ENCODE data around the gene PIH1D2.
"Not testable (repeated sequence)": the region's sequence is repeated elsewhere in the genome, so short reads cannot be mapped to it uniquely, and the experiment has no call there.

PIH1D2 gene, protein sequence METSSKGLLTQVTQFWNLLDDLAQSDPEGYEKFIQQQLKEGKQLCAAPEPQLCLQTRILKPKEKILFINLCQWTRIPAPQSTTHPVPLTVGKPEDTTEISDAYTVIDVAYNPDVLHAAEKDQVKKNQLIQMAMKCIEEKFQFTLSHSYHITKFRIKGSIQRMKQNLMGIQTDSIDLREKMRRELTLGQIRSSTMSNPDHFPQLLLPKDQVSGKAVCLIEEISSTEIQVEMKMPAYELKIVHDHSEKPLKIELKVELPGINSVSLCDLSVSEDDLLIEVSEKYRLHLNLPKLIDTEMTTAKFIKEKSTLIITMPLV

DNA sequence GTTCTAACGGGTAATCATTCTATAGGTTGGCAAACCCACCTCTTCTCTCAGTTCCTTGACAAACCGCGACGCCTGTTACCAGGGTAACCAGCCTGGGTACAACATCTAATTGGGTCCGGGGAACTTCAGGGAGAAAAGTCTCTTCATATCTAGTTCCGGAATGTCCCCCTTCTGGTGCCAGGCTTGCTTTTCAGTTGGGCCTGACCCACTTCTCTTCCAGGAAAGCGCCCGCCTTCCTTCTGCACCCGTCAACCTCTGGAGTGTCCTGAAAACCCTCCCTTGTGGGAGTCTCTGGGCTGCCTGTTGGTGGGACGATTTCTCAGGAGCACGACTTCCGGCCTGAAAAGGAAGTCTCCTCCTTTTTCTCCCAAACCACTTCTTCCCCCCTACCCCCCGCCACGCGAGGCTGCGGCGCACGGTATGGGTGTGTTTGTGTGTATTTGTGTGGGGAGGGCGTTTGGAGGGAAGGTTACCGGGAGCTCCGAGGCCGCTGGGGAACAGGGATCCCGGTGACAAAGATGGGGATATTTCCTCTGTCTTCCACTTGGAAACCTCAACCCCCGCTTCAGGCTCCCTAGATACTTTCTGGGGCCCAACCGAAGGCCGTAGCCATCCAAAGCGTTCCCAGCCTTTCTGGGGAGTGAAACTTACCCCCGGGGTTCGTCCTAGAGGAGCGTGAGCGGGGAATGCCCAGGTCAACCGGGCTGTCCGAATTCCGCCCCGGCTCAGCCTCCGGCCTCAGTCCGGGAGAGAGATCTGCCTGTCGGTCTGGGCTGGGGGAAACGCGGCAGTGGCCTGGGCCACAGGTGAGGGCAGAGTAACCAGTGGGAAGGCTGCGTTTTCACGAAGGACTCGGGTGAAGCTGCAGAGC lies at the start of gene PIH1D2, which contains the start of gene NKAPD1:
TSS of gene PIH1D2 (minus strand) at position 77 of the 871 bp plus-strand sequence. CDS start 843 bp downstream, outside the sequence.
TSS of gene NKAPD1 (plus strand) at position 359 of the 871 bp plus-strand sequence. CDS start 1,276 bp downstream, outside the sequence.
- peak; percentile 57 to 70 (median 59) for DNase-seq (ENCODE audit: low read depth in 3 of 3)

DNA sequence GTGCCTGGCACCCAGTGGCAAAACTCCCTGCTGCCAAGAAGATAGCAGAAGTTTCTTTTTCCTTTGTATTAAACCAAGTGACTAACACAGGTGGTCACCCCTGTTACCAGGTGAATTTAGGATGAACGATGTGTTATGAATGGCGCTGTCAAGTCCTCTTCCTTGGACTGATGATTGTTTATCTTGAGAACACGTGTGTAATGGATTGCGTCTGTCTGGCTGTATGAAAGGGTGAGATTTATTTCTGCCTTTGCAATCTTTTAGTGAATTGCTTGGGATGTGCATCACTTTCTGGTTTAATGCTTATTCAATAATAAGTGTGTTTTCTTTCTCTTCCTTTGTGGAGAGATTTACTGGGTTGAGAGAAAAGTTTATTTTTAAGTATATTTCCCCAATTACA lies 49.3 kb upstream of the PIH1D2 start:
- DNase-seq (ENCODE audit: low read depth in 3 of 3), result no peak

DNA sequence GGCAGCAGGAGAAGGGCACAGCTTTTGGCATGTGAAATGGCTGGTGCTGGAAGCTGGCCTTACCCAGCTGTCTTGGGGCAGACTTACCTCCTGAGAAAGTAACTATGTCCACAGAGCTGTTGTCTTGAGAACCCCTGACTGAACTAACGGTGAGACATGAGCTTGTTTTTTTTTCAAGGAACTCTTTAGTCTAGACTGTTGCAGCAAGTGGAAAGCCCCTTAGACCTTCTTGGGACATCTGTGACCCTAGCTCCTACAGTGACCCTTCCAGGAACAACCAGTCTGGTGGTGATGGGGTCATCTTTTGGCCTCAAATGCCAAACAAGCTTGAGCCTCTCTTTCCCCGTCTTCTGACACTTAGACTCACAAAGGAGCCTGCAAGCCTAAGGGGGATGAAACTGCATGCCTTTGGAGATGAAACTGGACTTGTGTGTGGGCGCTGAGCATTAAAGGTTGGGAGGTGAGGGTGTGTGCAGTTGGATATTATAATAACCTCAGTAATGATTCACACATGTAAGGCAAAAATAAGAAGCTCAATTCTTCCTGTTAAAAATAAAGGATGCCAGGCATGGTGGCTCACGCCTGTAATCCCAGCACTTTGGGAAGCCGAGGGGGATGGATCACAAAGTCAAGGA lies 48.3 kb upstream of the PIH1D2 start:
- DNase-seq (ENCODE audit: low read depth in 3 of 3), result no peak

DNA sequence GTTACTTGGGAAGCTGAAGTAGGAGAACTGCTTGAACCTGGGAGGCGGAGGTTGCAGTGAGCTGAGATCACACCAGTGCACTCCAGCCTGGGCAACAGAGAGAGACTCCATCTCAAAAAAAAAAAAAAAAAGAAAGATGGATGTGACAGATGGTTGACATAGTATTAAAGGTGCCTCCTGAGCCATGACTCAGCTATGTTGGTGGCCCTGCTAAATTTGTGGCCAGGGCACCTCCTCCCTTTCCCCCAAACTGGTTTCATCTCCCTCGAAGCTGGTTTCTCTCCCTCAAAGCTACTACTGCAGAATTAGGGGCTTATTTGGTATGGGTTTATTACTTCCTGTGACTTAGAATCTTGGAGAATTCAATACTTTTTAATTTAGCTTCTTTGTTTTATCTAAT lies 44.4 kb upstream of the PIH1D2 start:
- DNase-seq (ENCODE audit: low read depth in 3 of 3), result no peak

DNA sequence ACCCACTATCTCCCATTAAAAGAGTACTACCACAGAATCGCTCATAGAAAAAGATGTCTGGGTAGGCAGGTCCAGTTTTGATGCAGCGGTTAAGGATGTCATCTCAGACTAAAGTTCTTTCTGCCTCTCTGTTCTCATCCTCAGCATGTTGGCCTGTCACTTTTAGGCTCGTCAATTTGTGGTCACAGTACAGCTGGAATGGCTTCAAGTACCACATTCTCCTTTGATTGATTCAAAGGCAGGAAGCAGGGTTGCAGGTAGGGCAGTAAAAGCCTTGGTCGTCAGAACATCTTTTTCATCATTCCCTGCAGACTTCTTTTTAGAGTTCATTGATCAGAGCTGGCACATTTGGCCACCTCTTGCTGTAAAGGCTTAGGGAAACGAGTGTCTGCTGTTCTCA lies 41.6 kb upstream of the PIH1D2 start:
- DNase-seq (ENCODE audit: low read depth in 3 of 3), result no peak

DNA sequence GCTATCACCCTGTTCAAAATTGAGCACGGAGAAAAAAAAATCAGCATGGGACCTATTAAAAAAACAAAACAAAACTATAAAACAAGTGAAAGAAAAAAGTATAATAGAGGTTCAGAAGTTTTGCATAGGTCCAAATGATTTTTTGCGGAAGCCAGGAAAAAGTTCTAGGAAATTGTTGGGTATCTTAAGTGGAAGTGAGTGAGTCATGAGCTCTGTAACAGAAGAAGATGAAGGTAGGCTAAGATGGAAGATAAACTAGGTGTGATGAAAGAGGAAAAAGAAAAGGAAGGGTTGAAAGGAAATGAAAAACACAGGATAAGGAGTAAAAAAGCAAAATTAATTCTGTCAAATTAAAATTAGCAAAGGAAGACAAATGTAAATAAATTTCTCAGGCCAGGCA lies 40.6 kb upstream of the PIH1D2 start:
- no peak for DNase-seq (ENCODE audit: low read depth in 3 of 3)

DNA sequence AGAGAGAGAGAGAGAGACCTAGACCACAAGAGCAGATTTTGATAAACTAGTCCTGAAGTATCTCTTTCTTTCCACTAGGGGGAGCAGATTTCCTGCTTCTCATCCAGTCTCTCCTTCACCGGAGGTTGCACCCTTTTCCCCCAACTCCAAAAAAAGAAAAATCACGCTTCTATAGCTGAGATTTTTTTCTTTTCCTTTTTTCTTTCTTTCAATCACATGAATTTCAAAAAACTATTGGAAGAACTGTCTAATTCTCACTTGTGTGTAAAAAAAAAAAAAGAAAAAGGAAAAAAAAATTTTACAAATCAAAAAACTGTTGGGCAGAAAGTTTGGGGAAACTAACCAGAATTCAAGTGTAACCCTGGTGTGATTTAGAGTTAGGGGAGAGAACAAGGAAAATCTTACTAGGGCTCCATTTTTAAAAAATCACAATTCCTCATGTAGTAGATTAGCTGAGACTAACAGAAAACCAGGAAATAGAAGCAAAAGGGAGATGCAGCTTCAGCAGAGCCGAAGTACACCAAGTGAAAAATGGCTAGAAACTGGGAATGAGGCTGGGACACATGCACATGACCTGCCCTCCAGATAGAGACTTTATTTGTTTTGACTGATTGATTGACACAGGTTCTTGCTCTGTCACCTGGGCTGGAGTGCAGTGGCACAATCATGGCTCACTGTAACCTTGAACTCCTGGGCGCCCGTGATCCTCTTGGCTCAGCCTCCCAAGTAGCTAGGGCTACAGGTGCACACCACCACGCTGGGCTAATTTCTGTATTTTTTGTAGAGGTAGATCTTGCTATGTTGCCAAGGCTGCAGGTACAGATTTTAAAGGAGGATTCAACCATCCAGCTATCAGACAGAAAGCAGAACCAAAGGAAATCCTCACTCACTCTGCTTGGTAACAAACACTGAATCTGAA lies 40.0 kb upstream of the PIH1D2 start:
- DNase-seq (ENCODE audit: low read depth in 3 of 3), result no peak

DNA sequence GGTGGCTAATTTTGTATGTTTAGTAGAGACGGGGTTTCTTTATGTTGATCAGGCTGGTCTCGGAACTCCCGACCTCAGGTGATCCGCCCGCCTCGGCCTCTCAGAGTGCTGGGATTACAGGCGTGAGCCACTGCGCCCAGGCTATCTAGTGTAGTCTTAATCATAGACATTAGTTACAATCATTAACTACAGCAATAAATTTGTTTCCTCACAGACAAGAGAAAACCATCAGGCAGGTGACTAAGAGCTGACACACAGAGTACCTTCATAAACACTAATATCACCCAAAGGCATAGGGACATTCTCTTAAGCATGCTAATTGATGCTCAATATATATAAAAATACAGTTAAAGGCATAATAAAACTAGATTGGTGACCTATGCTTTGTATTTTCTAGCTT lies 32.3 kb upstream of the PIH1D2 start:
- no peak for DNase-seq (ENCODE audit: low read depth in 3 of 3)

DNA sequence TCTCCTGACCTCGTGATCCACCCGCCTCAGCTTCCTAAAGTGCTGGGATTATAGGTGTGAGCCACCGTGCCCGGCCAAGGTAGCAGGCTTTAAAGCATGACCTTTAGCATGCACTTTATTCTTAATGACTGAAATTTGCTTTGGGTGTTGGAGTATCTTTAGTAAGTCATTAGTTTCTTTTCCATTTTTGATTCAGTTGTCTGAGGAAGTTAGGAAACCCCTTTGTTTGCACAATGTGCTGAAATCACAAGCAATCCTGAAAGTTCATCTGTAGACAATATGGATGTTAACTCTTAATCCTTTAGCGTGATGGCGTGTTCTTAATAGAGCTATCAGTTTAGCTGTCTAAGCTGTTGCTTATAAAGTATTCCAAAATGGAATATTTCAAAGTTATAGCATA lies 29.6 kb upstream of the PIH1D2 start:
- no peak for DNase-seq (ENCODE audit: low read depth in 3 of 3)

DNA sequence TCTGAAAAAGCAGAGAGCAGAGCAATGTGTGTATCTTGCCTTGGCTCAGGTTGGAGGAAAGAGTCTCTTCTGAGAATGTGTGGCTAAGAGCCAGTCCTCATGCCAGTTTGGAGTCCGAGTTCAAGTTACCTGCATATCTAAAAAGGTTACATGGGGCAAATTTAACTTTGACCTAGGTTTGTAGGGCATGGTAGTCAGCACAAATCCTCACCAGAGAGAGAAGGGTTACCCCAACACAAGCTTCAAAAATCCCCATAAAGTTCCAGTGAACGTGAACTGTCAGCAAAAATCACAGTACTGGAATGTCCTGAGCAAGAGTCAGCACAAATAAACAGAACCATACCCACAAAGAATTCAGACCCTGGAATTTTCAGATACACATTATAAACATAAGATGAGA lies 26.6 kb upstream of the PIH1D2 start:
- no peak for DNase-seq (ENCODE audit: low read depth in 3 of 3)

DNA sequence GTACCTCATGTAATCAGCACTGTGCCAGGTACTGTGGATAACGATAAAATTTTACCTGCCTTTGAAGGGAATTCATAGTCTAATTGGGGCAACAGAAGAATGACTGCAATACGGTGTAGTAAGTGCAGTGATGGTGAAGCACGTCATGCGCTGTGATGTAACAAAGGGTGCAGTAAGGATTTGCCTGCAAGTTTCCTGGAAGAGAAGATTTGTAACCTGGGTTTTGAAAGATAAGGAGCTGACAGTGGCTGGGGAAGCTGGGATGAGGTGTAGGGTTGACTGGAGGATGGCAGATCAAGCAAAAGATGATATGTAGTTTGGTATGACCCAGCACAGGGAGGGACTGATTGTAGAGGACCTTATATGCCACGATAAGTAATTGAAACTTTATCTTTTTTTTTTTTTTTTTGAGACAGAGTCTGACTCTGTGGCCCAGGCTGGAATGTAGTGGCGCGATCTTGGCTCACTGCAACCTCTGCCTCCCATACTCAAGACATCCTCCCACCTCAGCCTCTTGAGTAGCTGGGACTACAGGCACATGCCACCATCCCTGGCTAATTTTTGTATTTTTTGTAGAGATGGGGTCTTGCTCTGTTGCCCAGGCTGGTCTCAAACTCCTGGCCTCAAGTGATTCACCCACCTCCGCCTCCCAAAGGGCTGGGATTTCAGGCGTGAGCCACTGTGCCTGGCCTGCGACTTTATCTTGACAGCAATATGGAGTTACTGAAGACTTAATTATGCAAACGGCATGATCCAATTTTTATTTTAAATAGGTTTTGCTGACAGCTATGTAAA lies 24.1 kb upstream of the PIH1D2 start:
- DNase-seq (ENCODE audit: low read depth in 3 of 3), result no peak

DNA sequence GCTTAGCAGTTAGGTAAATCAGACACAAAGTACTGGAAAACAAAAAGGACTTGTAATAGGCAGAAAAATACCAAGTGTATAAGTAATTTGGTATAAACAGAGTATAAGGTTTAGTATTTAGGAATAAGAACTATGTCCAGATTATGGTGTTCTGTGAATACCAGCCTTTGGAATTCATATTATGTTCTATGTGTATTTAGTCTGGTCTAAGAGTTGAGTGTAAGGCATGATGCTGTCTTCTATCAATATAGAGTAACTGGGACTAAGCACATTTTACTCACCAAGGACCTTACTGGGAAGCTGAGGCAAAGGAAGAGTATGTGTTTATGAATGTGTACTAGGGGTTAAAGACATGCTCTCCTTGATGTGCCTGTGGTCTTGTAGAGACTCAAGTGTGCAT lies 22.4 kb upstream of the PIH1D2 start:
- DNase-seq (ENCODE audit: low read depth in 3 of 3), result no peak

DNA sequence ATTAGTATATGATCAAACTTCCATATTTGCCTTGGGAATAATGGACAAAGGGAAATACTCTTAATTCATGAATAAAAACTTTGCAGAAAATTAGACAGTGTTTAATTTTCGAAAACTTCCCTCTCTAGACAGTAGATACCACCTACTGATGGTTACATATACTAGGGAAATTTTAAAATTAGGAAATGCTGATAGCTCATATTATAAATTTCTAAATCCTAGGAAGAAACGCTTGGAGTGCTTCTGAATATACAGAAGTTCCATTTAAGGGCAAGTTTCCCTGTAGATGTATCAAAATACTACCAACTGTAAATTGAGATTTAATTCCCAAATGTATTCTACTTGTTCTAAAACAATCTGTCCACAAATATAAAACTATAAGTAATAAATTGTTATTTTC lies 21.5 kb upstream of the PIH1D2 start:
- not testable (repeated sequence) for DNase-seq (ENCODE audit: low read depth in 3 of 3)

DNA sequence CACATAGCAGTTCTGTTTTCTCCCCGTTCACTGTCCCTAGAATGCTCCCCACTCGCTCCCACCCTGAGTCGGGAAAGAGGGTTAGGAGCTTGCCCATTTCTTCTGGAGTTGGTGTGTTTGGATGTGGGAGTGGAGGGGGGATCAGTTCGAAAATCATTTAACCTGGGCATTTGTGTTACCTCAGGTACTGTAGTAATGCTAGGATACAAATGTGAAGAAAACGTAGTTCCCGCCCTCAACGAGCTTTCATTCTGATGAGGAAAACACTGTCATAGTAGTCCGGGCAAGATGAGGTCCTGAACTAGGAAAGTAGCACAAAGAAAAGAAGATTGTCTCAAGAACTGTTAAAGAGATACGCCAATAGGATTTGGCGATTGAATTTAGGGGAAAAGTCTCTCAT lies 13.4 kb upstream of the PIH1D2 start:
- DNase-seq (ENCODE audit: low read depth in 3 of 3), result no peak

DNA sequence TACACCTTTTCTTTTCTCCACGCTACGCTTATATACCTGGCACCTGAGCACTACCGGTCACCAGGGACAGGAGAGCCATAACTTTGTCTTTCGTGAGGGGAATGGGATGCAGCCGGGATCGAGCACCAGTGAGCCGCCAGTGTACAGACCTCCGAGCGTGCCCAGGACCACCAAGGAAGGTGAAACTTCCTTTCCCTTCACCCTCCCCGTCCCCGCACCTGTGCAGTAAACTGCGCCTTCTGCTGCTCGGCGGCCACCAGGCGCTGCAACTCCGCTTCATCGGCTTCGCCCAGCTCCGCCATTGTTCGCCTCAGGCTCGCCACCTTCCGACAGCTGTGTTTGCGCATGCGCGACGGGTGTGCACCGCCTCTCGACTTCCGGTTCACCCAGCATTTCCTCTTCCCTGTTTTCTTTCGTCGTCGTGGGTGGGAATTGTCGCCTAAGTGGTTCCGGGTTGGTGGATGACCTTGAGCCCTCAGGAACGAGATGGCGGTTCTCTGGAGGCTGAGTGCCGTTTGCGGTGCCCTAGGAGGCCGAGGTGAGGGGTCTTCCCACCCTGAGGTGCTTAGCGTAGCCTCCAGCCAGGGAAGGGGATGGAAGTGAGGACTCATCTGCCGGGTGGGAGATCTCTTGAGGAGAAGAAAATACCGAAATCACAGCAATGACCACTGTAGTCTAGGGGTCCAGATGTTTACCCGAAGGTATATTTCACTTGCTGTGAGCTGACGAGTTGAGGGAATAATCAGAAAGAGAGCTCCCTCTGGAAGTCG lies 12.8 kb upstream of the PIH1D2 start, which contains the start of the genes SDHD and TIMM8B:
TSS of gene SDHD (plus strand) at position 452 of the 770 bp plus-strand sequence. CDS start at position 487, 35 bp downstream.
TSS of gene TIMM8B (minus strand) at position 335 of the 770 bp plus-strand sequence. CDS start at position 302, 33 bp downstream.
- peak; percentile 82 to 92 (median 90) for DNase-seq (ENCODE audit: low read depth in 3 of 3)

DNA sequence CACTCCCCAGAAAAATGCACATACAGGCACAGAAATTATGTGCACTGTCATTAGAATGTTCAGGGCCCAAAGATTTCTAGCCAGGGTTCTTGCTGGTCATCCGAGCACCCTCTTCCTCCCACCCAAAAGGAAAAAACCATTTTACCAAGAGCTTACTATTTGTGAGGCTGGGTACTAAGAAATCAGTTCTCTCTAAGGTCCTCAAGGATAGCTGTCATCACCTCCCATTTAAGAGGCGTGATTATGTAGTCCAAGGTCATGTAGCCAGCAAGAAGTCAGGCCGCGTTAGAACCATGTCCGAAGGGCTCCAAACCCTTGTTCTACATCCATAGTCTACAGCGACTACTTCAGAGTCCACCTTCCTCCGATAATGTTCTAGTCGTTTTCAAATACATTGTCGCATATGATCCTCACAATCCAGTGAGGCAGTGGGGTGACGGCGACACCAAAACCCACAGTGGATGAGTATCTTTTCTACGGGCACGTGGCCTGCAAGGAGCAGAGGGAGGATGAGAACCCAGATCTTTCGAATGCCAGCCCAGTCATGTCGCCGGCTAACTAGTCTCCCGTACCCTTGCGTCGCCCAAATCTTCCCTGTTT lies 12.1 kb upstream of the PIH1D2 start:
- peak in 1 of 3 experiments; percentile 11 for DNase-seq (ENCODE audit: low read depth in 3 of 3)

DNA sequence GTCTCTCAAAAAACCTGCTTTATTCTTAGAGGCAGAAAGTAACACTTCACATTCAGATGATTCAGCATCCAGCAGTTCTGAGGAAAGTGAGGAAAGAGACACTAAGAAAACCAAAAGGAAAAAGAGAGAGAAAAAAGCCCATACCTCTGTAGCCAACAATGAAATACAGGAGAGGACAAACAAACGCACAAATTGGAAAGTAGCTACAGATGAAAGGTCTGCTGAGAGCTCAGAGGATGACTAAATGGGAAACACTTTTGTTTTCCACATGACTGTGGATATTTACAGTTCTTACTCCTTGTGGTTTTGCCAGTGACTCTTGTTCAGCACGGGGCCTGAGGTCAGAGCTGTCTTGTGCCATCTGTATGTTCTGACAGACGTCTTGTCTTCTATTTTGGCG lies 8.9 kb upstream of the PIH1D2 start:
- no peak for DNase-seq (ENCODE audit: low read depth in 3 of 3)

DNA sequence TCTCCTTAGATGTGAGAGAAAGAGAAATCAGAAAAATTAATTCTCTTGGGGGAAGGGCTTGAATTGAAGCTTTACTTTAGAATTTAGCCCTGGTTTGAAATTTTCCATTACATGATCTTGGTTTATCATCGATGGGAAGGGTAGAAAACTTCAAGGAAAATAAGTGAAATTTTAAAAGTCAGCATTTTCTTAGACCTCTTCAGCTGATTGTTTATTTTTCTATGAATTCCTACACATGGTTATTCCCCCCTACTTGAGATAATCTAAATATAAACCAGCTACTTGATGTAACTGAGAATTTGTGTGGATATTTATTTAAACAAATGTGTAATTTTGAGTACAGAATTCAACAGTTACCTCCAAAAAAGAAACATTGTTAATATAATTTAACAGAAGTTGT lies 10.9 kb downstream of the PIH1D2 start:
- DNase-seq (ENCODE audit: low read depth in 3 of 3), result no peak

DNA sequence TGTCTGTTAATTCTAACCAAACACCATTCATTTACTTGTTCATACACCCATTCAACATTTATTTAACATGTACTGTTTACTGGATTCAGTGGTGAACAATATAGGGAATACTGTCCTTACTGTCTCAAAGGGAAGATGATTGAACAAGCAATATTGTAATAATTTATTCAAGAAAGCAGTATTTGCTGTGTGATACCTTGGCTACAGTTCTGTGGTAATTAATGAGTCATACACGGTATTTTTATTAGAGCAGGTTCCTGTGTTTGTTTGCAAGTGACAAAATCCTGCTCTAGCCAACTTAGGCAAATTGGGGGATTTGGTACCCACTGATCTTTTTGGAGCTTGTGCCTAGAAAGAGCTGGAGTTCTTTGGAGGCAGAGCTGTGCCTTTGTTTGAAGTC lies 15.7 kb downstream of the PIH1D2 start:
- DNase-seq (ENCODE audit: low read depth in 3 of 3), result no peak

All from stimulated activated CD4-positive, alpha-beta T cell treated with anti-CD3 and anti-CD28 coated beads, TNF-alpha, amount 100 ng/mL, for 4 hours (primary cell).